GM23248 (cell line): Measurements from ENCODE around the gene SHISA6. TPM values are rescaled to one million over a fixed set of nuclear protein-coding genes. Genes with fewer than 3 reads are reported as not detected.

Source experiments
- DNase-seq: peaks from one replicate; pipeline ENCODE4 v3.0.0-alpha.2; 2015
- H2AFZ ChIP-seq: fragments of 200-600 bp; sonication (generic); 2 replicates; pipeline ENCODE4 v1.6.1; 2016; ENCODE audit warnings: antibody characterized with exemption
- H3F3A ChIP-seq: fragments of 200-600 bp; sonication (generic); 2 replicates; pipeline ENCODE4 v1.6.1; 2016; ENCODE audit warnings: mild to moderate bottlenecking, antibody characterized with exemption, mixed run types; ENCODE audit not compliant: insufficient read depth
- H3K27ac ChIP-seq: fragments of 200-600 bp; sonication (generic); 2 replicates; pipeline ENCODE4 v1.5.1; 2016; ENCODE audit warnings: mild to moderate bottlenecking
- H3K27me3 ChIP-seq: fragments of 200-600 bp; sonication (generic); replicated peaks from 2 replicates; pipeline ENCODE4 v1.6.1; 2016; ENCODE audit warnings: mild to moderate bottlenecking; ENCODE audit not compliant: insufficient read depth
- H3K36me3 ChIP-seq: fragments of 200-600 bp; sonication (generic); 2 replicates; pipeline ENCODE4 v1.6.1; 2016; ENCODE audit warnings: low read depth, mild to moderate bottlenecking
- H3K4me1 ChIP-seq: fragments of 200-600 bp; sonication (generic); 2 replicates; pipeline ENCODE4 v1.6.1; 2016; ENCODE audit warnings: mild to moderate bottlenecking; ENCODE audit not compliant: insufficient read depth
- H3K4me2 ChIP-seq: fragments of 200-600 bp; sonication (generic); one replicate; pipeline ENCODE4 v1.6.1; 2016; ENCODE audit warnings: mild to moderate bottlenecking; ENCODE audit not compliant: unreplicated experiment
- H3K4me3 ChIP-seq: fragments of 200-600 bp; sonication (generic); 2 replicates; pipeline ENCODE4 v1.5.1; 2016; ENCODE audit warnings: mild to moderate bottlenecking
- H3K79me2 ChIP-seq: fragments of 200-600 bp; sonication (generic); 2 replicates; pipeline ENCODE4 v1.6.1; 2016; ENCODE audit warnings: mild to moderate bottlenecking; ENCODE audit not compliant: insufficient read depth
- H3K9ac ChIP-seq: fragments of 200-600 bp; sonication (generic); 2 replicates; pipeline ENCODE4 v1.6.1; 2016; ENCODE audit warnings: mild to moderate bottlenecking
- H3K9me2 ChIP-seq: fragments of 200-600 bp; sonication (generic); 2 replicates; pipeline ENCODE4 v1.6.1; 2016; ENCODE audit warnings: mixed run types, mild to moderate bottlenecking, moderate library complexity; ENCODE audit not compliant: insufficient read depth
- H3K9me3 ChIP-seq: fragments of 200-600 bp; sonication (generic); one replicate; pipeline ENCODE4 v1.6.1; 2017; ENCODE audit warnings: low read depth
- H4K20me1 ChIP-seq: fragments of 200-600 bp; sonication (generic); 2 replicates; pipeline ENCODE4 v1.6.0; 2016; ENCODE audit not compliant: insufficient read depth
- EZH2 ChIP-seq: fragments of 200-600 bp; sonication (generic); IDR thresholded peaks from 2 replicates; pipeline ENCODE4 v1.6.1; 2018; ENCODE audit warnings: antibody characterized with exemption, mild to moderate bottlenecking; ENCODE audit not compliant: insufficient read depth, poor library complexity, severe bottlenecking
- EZH2phosphoT487 ChIP-seq: fragments of 200-600 bp; sonication (generic); IDR thresholded peaks from 2 replicates; pipeline ENCODE4 v1.6.1; 2018; ENCODE audit warnings: antibody characterized with exemption, moderate library complexity, mild to moderate bottlenecking, low read depth; ENCODE audit not compliant: insufficient read depth
- WGBS, 2 experiments: methylation state at CpG; one replicate each; pipeline ENCODE4 v1.1.6; 2015 to 2017; ENCODE audit warnings: low lambda C conversion rate in 2 of 2, low coverage in 1 of 2; ENCODE audit errors: missing lambda C conversion rate in 2 of 2; 5-methylcytosine and 5-hydroxymethylcytosine counted together
- in situ Hi-C: fragments of 300-500 bp; cut with MboI; formaldehyde crosslinking; loops from 2 replicates; pipeline ENCODE4 v1.15.0; 2020
- polyA plus RNA-seq: library from polyadenylated mRNA; unstranded; fragments of >200 nt; fragmentation: Nextera tagmentation; extraction: Ambion mirVana; gene quantifications from 2 replicates; pipeline ENCODE4 v1.2.1, GENCODE V29; 2016
- total RNA-seq: library from RNA; depleted of rRNA; stranded (reverse); fragments of >200 nt; shearing (Covaris generic); gene quantifications from 2 replicates; pipeline ENCODE4 v1.2.3, GENCODE V29; 2014

Gene SHISA6
- total and polyA plus RNA-seq, 2 experiments from 2014 or later, result not detected

GRCh38 chr17:11209906-11210305 is 31.1 kb upstream of the SHISA6 start:
- Histone ChIP-seq H3K36me3 (no peaks in the 10 kb centered on the region), H3K79me2 (no peaks in the 10 kb centered on the region), H3F3A (no peaks in the 10 kb centered on the region), H3K27me3 (no peaks in the 10 kb centered on the region), H3K4me1 (no peaks in the 10 kb centered on the region), H3K9me2 (no peaks in the 10 kb centered on the region), H3K9ac (no peak overlapping the region), H3K4me3 (no peak overlapping the region), H3K4me2 (no peak overlapping the region), H2AFZ (no peak overlapping the region), H3K9me3 (no peaks in the 10 kb centered on the region), H4K20me1 (no peaks in the 10 kb centered on the region), H3K27ac (no peak overlapping the region)
- 8 to 12% methylated on average over 2 of the region's 2 CpGs for WGBS, 2 experiments
- in situ Hi-C loops, result no loop called here
- no peak for DNase-seq
- TF ChIP-seq EZH2phosphoT487 (no peak), EZH2 (no peak)

- no peaks in the 10 kb centered on the region for H3K9me2 ChIP-seq
- H2AFZ ChIP-seq, result no peak overlapping the region
- no peaks in the 10 kb centered on the region for H4K20me1 ChIP-seq
- H3K27me3 ChIP-seq, result no peaks in the 10 kb centered on the region
- no peak for DNase-seq
- H3K79me2 ChIP-seq, result no peaks in the 10 kb centered on the region
- no peaks in the 10 kb centered on the region for H3F3A ChIP-seq
- in situ Hi-C loops, result no loop called here
- WGBS, 2 experiments, result 0 to 2% methylated on average over 2 of the region's 2 CpGs
- H3K27ac ChIP-seq, result no peak overlapping the region
- TF ChIP-seq EZH2 (no peak), EZH2phosphoT487 (no peak)
- H3K9me3 ChIP-seq, result no peaks in the 10 kb centered on the region
- no peak overlapping the region for H3K4me3 ChIP-seq
- H3K36me3 ChIP-seq, result no peaks in the 10 kb centered on the region
- no peak overlapping the region for H3K4me2 ChIP-seq
- no peak overlapping the region for H3K9ac ChIP-seq
- H3K4me1 ChIP-seq, result no peaks in the 10 kb centered on the region
These were observed 28.2 kb upstream of the SHISA6 start for GRCh38 chr17:11212792-11213191.

GRCh38 chr17:11216976-11217375 is 24.0 kb upstream of the SHISA6 start:
- H3F3A ChIP-seq, result no peaks in the 10 kb centered on the region
- no peak overlapping the region for H3K27ac ChIP-seq
- no peaks in the 10 kb centered on the region for H3K36me3 ChIP-seq
- H3K79me2 ChIP-seq, result no peaks in the 10 kb centered on the region
- in situ Hi-C loops, result no loop called here
- no peaks in the 10 kb centered on the region for H3K9me3 ChIP-seq
- 19 to 28% methylated on average over 3 of the region's 3 CpGs for WGBS, 2 experiments
- H3K4me1 ChIP-seq, result no peaks in the 10 kb centered on the region
- H3K4me3 ChIP-seq, result no peak overlapping the region
- no peak overlapping the region for H3K9ac ChIP-seq
- H3K27me3 ChIP-seq, result no peaks in the 10 kb centered on the region
- no peaks in the 10 kb centered on the region for H4K20me1 ChIP-seq
- no peak overlapping the region for H3K4me2 ChIP-seq
- TF ChIP-seq EZH2phosphoT487 (no peak), EZH2 (no peak)
- H3K9me2 ChIP-seq, result no peaks in the 10 kb centered on the region
- DNase-seq, result no peak
- no peak overlapping the region for H2AFZ ChIP-seq

GRCh38 chr17:11221196-11221595 is 19.8 kb upstream of the SHISA6 start:
- no peaks in the 10 kb centered on the region for H3K4me1 ChIP-seq

GRCh38 chr17:11221721-11222120 is 19.3 kb upstream of the SHISA6 start:
- no peaks in the 10 kb centered on the region for H3K27me3 ChIP-seq
- H3K79me2 ChIP-seq, result no peaks in the 10 kb centered on the region
- H3K4me3 ChIP-seq, result no peak overlapping the region
- TF ChIP-seq EZH2phosphoT487 (no peak), EZH2 (no peak)
- H3K27ac ChIP-seq, result no peak overlapping the region
- H3F3A ChIP-seq, result no peaks in the 10 kb centered on the region
- H3K9ac ChIP-seq, result no peak overlapping the region
- H2AFZ ChIP-seq, result no peak overlapping the region
- 30 to 36% methylated on average over 5 of the region's 5 CpGs for WGBS, 2 experiments
- H3K4me2 ChIP-seq, result no peak overlapping the region
- no peaks in the 10 kb centered on the region for H4K20me1 ChIP-seq
- no peaks in the 10 kb centered on the region for H3K4me1 ChIP-seq
- H3K9me3 ChIP-seq, result no peaks in the 10 kb centered on the region
- DNase-seq, result no peak
- H3K36me3 ChIP-seq, result no peaks in the 10 kb centered on the region
- H3K9me2 ChIP-seq, result no peaks in the 10 kb centered on the region
- in situ Hi-C loops, result no loop called here

More at GRCh38 chr17:11221196-11221595, 19.8 kb upstream of the SHISA6 start:
- no peak for TF ChIP-seq EZH2
- TF ChIP-seq EZH2phosphoT487, result no peak
- in situ Hi-C loops, result no loop called here
- no peaks in the 10 kb centered on the region for H3F3A ChIP-seq
- H4K20me1 ChIP-seq, result no peaks in the 10 kb centered on the region
- H3K9ac ChIP-seq, result no peak overlapping the region
- H3K4me2 ChIP-seq, result no peak overlapping the region
- H3K9me3 ChIP-seq, result no peaks in the 10 kb centered on the region
- no peaks in the 10 kb centered on the region for H3K9me2 ChIP-seq
- WGBS, 2 experiments, result 22 to 36% methylated on average over 4 of the region's 4 CpGs
- H3K79me2 ChIP-seq, result no peaks in the 10 kb centered on the region
- no peak overlapping the region for H2AFZ ChIP-seq
- H3K27ac ChIP-seq, result no peak overlapping the region
- no peak overlapping the region for H3K4me3 ChIP-seq
- no peaks in the 10 kb centered on the region for H3K36me3 ChIP-seq
- H3K27me3 ChIP-seq, result no peaks in the 10 kb centered on the region
- DNase-seq, result no peak
